GM21423 (cell line): ENCODE measurements around the gene ZNF346.
"Not testable (repeated sequence)": the region's sequence is repeated elsewhere in the genome, so short reads cannot be mapped to it uniquely, and the experiment has no call there.

Experiments used
- ATAC-seq: cut with Tn5 transposase; IDR thresholded peaks from one replicate; pipeline ENCODE4 v1.9.1; 2021; ENCODE audit warnings: mild to moderate bottlenecking, moderate library complexity; ENCODE audit not compliant: unreplicated experiment

ZNF346 gene

DNA sequence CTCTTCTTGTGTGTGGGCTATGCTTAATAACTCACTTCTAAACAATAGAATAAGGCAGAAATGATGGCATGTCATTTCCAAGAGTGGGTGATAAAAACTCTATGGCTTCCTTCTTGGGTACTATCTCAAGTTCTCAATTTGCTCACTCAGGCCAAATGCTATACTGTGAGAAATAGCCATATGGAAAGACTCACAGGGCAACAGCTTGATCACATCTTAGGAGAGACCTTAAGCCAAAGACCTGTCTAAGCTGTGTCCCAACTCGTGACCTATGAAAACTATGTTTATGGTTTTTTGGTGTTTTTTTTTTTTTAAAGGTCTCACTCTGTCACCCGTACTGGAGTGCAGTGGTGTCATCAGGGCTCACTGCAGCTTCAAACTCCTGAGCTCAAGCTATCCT, 13.8 kb upstream of the ZNF346 start:
- no peak for ATAC-seq

- no peak for ATAC-seq
Observed at GRCh38 chr5:177010153-177010552, 12.3 kb upstream of the ZNF346 start.

- no peak for ATAC-seq
Observed at GRCh38 chr5:177015156-177015555, 7.3 kb upstream of the ZNF346 start.

- no peak for ATAC-seq
Observed at GRCh38 chr5:177018341-177018740, 4.2 kb upstream of the ZNF346 start.

- no peak for ATAC-seq
Observed at GRCh38 chr5:177020033-177020432, 2.5 kb upstream of the ZNF346 start.

DNA sequence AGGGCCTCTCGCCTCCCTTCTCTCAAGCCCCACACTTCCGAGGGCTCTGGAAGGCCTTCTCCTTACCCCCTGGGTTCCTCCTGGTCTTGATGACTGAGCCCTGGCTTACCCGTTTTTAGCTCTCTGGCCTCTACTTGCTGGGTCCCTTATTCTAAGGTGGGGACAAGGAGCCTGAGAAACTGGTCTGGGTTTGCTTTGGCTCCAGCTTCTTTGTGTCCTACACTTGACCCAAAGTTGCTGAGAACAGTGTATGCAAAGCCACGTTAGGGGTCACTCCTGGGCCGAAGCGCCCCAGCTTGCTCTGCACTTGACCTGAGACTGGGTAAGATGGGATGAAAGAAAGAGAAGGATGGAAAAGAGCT, 788 bp downstream of the ZNF346 start:
- ATAC-seq: peak; percentile 2

- no peak for ATAC-seq
Observed at GRCh38 chr5:177024559-177024958, 2.1 kb downstream of the ZNF346 start.

DNA sequence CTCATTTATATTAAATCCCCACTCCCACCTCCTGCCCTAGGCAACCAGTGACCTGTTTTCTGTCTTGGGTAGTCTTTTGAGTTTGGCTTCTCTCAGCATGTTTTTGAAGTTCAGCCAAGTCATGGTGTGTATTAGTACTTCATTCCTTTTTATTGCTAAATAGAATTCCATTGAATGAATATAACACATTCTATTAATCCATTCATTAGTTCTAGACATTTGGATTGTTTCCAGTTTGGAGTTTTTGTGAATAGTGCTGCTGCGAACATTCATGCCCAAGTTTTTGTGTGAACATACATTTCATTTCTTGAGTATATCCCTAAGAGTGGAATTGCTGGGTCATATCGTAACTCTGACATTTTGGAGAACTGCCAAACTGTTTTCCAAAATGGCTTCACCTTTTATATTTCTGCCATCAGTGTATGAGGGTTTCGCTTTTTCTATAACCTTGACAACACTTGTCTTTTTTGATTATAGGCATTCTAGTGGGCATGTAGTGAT, 2.7 kb downstream of the ZNF346 start:
- ATAC-seq: no peak

- ATAC-seq: no peak
Observed at GRCh38 chr5:177027665-177028064, 5.2 kb downstream of the ZNF346 start.

DNA sequence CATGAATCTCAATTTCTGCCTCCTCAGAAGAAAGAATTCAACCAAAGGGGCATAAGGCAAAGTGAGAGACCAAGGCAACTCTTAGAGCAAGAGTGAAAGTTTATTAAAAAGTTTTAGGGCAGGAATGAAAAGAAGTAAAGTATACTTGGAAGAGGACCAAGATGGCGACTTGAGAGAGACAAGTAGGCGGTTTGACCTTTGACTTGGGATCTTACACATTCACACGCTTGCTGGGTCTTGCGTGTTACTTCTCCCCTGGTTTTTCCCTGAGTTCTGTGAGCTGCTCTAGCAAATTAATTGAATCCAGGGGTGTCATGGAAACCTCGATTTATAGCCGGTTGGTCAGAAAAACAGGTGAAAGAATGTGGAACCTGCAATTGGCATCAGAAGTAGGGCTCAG, 7.0 kb downstream of the ZNF346 start:
- no peak for ATAC-seq

DNA sequence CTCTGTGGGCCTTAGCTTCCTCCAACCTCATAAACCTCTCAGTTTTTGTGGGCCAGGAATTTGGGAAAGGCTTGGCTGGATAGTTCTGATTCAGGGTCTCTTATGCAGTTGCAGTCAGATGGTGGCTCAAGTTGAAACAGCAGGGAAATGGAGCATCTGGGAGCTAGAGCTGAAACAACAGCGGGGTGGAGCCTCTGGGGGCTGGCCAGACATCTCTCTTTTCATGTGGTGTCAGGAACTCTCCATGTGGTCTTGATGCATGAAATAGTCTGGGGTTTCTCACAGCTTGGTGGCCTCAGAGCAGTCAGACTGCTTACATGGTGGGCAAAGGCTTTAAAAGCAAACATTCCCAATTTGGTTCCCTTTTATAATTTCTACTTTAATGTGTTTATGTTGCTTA, 13.5 kb downstream of the ZNF346 start:
- ATAC-seq: no peak

DNA sequence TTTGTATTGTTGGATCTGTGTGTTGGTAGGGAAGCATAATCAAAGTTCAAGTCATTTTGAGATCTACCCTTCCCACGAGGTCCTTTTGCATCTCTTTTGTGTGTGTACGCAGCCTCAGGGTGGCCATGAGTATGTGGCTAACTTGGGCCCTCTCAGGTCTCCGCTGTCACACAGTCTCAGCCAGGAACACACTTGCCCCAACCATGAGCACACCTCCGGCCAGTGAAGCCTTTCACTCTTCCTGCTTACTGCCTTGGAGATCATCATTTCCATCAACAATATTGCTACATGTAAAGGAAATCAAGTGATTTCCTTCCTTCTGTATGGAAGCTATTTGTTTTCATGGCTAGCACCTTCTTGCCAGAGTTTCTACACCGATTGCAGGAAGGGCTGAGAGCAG, 13.9 kb downstream of the ZNF346 start:
- no peak for ATAC-seq

- ATAC-seq: no peak
Observed at GRCh38 chr5:177036921-177037320, 14.4 kb downstream of the ZNF346 start.

GRCh38 chr5:177040814-177041420, 18.4 kb downstream of the ZNF346 start:
- ATAC-seq: no peak

DNA sequence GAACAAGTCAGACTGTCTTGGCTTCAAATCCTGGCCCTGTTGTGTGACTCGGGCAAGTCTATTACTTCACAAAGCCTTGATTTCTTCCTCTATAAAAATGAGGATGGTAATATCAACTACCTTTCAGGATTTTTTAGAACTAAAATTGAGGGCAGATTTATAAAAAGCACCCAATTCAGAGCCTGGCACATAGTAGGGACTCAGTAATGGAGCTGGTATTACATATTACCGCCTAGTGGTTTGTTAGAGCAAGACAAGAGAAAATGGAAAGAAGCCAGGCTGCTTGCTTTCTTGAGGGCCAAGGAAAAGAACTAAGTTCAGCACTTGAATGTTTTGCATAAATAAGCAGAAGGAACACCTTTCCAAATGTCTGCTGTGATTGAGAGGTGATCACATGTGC, 19.4 kb downstream of the ZNF346 start:
- no peak for ATAC-seq

GRCh38 chr5:177043114-177043513, 20.6 kb downstream of the ZNF346 start:
- ATAC-seq: no peak

GRCh38 chr5:177043958-177044357, 21.5 kb downstream of the ZNF346 start:
- ATAC-seq: no peak

- no peak for ATAC-seq
Observed at GRCh38 chr5:177044641-177045040, 22.1 kb downstream of the ZNF346 start.

DNA sequence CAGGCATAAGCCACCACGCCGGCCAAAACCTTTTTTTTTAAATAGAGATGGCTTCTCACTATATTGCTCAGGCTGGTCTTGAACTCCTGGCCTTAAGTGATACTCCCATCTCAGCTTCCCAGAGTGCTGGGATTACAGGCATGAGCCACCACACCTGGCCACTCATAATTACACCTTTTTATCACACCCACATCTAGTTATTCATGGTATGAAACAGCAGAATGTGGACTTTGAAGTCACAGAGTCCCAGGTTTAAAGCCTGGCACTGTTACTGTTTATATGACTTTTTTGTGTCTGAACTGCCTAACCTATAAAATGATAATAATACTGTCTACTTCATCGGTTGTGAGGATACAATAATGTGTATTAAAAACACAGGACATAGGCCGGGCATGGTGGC, 23.1 kb downstream of the ZNF346 start:
- no peak for ATAC-seq

- ATAC-seq: not testable (repeated sequence)
Observed at GRCh38 chr5:177048531-177048930, 26.0 kb downstream of the ZNF346 start.

- ATAC-seq: no peak
Observed at GRCh38 chr5:177049285-177049684, 26.8 kb downstream of the ZNF346 start.

DNA sequence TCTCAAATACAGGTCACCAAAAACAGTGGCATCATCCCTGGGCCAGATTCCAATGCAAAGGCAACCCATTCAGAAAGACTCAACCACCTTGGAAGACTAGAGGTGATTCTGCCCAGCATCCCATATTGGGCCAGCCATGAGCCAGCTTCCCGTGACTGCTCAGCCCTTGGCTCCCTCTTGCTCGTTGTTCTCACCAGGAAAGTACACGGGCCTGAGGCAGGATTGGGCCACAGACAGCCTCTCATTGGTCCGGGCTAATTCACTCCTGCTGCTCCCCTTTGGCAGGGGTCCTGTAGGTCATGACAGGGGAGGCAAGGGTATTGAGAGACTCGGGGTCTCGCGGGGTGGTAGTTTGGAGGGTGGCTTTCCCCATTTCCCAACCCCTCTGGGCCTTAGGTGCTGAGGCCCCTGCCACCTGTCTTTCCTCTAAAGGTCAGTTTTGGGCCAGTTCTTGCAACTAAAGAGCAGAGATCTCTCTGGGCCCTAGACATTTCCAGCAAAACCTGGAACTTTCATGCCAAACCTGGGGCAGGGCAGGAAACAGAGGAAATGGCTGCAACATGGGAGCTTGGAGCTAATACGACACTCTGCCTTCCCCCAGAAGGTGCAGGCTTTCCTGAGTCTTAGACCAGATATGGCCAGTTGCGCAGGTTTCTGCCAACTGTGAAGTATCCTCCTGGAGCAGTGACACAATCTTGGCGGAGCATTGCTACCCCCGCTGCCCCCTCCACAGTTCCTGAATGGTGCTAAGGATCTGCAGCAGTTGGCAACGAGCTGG, 42.2 kb downstream of the ZNF346 start:
- ATAC-seq: no peak

GRCh38 chr5:177065491-177065890, 43.0 kb downstream of the ZNF346 start:
- ATAC-seq: no peak
